GM12878 (cell line): ENCODE data around the gene ALDH3B2. TPM values are rescaled to one million over a fixed set of nuclear protein-coding genes. Genes with fewer than 3 reads are reported as not detected.

ENCODE experiments used
- ATAC-seq: fragments of 200-7000 bp; cut with Tn5 transposase; 3 replicates; pipeline ENCODE4 v1.9.1; 2020; ENCODE audit warnings: mild to moderate bottlenecking, moderate library complexity
- BruUV-seq: library from RNA; stranded (reverse); fragments of 400-500 nt; replicated peaks from 2 replicates; lab custom pipeline; 2021; lab: Mats Ljungman, UMichigan
- CTCF ChIA-PET: fragments of 300-600 bp; sonication (Branson Sonifier 250); formaldehyde crosslinking; extraction: SDS; loops from one replicate; lab custom pipeline; 2021; ENCODE audit warnings: inconsistent platforms; lab: Yijun Ruan, JAX
- POLR2A ChIA-PET: fragments of 350-600 bp; formaldehyde crosslinking; extraction: SDS; loops from one replicate; lab custom pipeline; 2021; ENCODE audit warnings: inconsistent platforms; lab: Charles Lee
- RAD21 ChIA-PET: fragments of 300-600 bp; sonication (Branson Sonifier 250); formaldehyde crosslinking; loops from one replicate; lab custom pipeline; 2023; ENCODE audit warnings: antibody characterized with exemption; ENCODE audit not compliant: unreplicated experiment; lab: Charles Lee
- SMC1A ChIA-PET: fragments of 300-600 bp; sonication (Branson Sonifier 250); formaldehyde crosslinking; loops from one replicate; lab custom pipeline; 2023; ENCODE audit not compliant: unreplicated experiment, uncharacterized antibody; lab: Charles Lee
- DNase-seq: peaks from one replicate; pipeline ENCODE4 v3.0.0-alpha.2; 2011; ENCODE audit warnings: low read depth, low spot score
- FAIRE-seq: peaks from 3 replicates; lab custom pipeline; 2011; peaks lifted over from hg19 to GRCh38; lab: Jason Lieb, UNC
- H2AFZ ChIP-seq: 2 replicates; pipeline ENCODE4 v1.6.0; 2011; ENCODE audit warnings: low read depth, low read length, control low read depth; ENCODE audit not compliant: control insufficient read depth
- H3K27ac ChIP-seq: 2 replicates; pipeline ENCODE4 v1.5.1; 2011; ENCODE audit warnings: control low read depth; ENCODE audit not compliant: control insufficient read depth, insufficient read depth
- H3K27me3 ChIP-seq, 2 experiments: replicated peaks in 1 of 2; 2 replicates each; pipeline versions ENCODE4 v1.6.0 to v1.6.1; 2011; ENCODE audit warnings: low read length in 1 of 2; ENCODE audit not compliant: control insufficient read depth in 2 of 2, insufficient read depth in 2 of 2
- H3K36me3 ChIP-seq, 2 experiments: 2 replicates each; pipeline ENCODE4 v1.5.1; 2011; ENCODE audit warnings: low read length in 1 of 2; ENCODE audit not compliant: control insufficient read depth in 2 of 2, insufficient read depth in 2 of 2
- H3K4me1 ChIP-seq: 2 replicates; pipeline ENCODE4 v1.6.1; 2011; ENCODE audit warnings: mild to moderate bottlenecking, low read length, moderate library complexity, mixed read lengths; ENCODE audit not compliant: control insufficient read depth, insufficient read depth
- H3K4me2 ChIP-seq: 2 replicates; pipeline ENCODE4 v1.6.0; 2011; ENCODE audit warnings: control low read depth; ENCODE audit not compliant: control insufficient read depth, insufficient read depth
- H3K4me3 ChIP-seq: fragments of 200-600 bp; sonication (generic); 2 replicates; pipeline ENCODE4 v1.5.1; 2016
- H3K79me2 ChIP-seq: 2 replicates; pipeline ENCODE4 v1.6.0; 2011; ENCODE audit warnings: low read length; ENCODE audit not compliant: control insufficient read depth, insufficient read depth
- H3K9ac ChIP-seq: 2 replicates; pipeline ENCODE4 v1.8.0; 2011; ENCODE audit warnings: low read length, control low read depth, mixed read lengths; ENCODE audit not compliant: control insufficient read depth, insufficient read depth
- H3K9me3 ChIP-seq: replicated peaks from 3 replicates; pipeline ENCODE4 v1.5.1; 2011; ENCODE audit warnings: mild to moderate bottlenecking, low read length; ENCODE audit not compliant: control insufficient read depth, insufficient read depth
- H4K20me1 ChIP-seq: 2 replicates; pipeline ENCODE4 v1.6.0; 2011; ENCODE audit not compliant: control insufficient read depth, insufficient read depth
- ATF7 ChIP-seq: fragments of 450-650 bp; IDR thresholded peaks from 2 replicates; pipeline ENCODE4 v1.6.1; 2016; ENCODE audit warnings: low read depth, mild to moderate bottlenecking
- BCL11A ChIP-seq: IDR thresholded peaks from 2 replicates; pipeline ENCODE4 v1.6.1; 2011; ENCODE audit warnings: low read depth, low read length
- BCL3 ChIP-seq: IDR thresholded peaks from 2 replicates; pipeline ENCODE4 v1.6.1; 2011; ENCODE audit warnings: borderline replicate concordance, low read depth, mild to moderate bottlenecking, moderate library complexity, low read length; ENCODE audit not compliant: insufficient read depth, poor library complexity, severe bottlenecking
- CREB1 ChIP-seq: IDR thresholded peaks from 2 replicates; pipeline ENCODE4 v1.6.1; 2012; ENCODE audit warnings: low read depth, mild to moderate bottlenecking, inconsistent platforms
- EZH2 ChIP-seq: IDR thresholded peaks from 2 replicates; pipeline ENCODE4 v1.6.1; 2012; ENCODE audit warnings: low read depth, mild to moderate bottlenecking, control low read depth, inconsistent platforms, low read length, borderline replicate concordance; ENCODE audit not compliant: control insufficient read depth
- MTA2 ChIP-seq: fragments of 450-650 bp; IDR thresholded peaks from 2 replicates; pipeline ENCODE4 v1.6.1; 2016; ENCODE audit warnings: low read depth, mild to moderate bottlenecking, moderate library complexity
- PAX5 ChIP-seq: IDR thresholded peaks from 2 replicates; pipeline ENCODE4 v1.6.1; 2011; ENCODE audit warnings: low read depth, low read length, borderline replicate concordance
- RCOR1 ChIP-seq: conservative IDR thresholded peaks from 2 replicates; pipeline ENCODE4 v1.6.1; 2012; ENCODE audit warnings: low read depth, low read length, improper control_type of control experiment
- TBL1XR1 ChIP-seq: IDR thresholded peaks from 2 replicates; pipeline ENCODE4 v1.6.1; 2012; ENCODE audit warnings: low read depth, low read length, improper control_type of control experiment
- WGBS: methylation state at CpG from one replicate; pipeline ENCODE4 v1.1.6; 2016; ENCODE audit warnings: low lambda C conversion rate; ENCODE audit not compliant: insufficient replicate concordance, insufficient coverage; ENCODE audit errors: missing lambda C conversion rate; 5-methylcytosine and 5-hydroxymethylcytosine counted together
- in situ Hi-C: fragments of 300-500 bp; cut with MboI; formaldehyde crosslinking; loops from 9 replicates; pipeline ENCODE4 v1.14.3; 2018; ENCODE audit warnings: mixed read lengths
- intact Hi-C: fragments of 100-400 bp; cut with micrococcal nuclease; formaldehyde crosslinking; loops from one replicate; pipeline ENCODE4 v1.14.2; 2022; ENCODE audit not compliant: unreplicated experiment
- polyA plus RNA-seq, 11 experiments: library from polyadenylated mRNA; depleted of rRNA in 4 of 11; unstranded in 6 of 11; stranded (reverse) in 5 of 11; fragments of >200 nt; fragmentation: Nextera tagmentation in 4 of 11; fragmentation: Illumina TruSeq in 1 of 11; extraction: Ambion mirVana in 4 of 11; extraction: Trizol in 1 of 11; gene quantifications; 1 replicate in 1 of 11; 2 replicates in 10 of 11; pipeline versions ENCODE4 v1.2.1 to v1.2.3, GENCODE V29; 2011 to 2016; ENCODE audit warnings: inconsistent platforms in 2 of 11, missing spikeins in 2 of 11, low read depth in 1 of 11
- total RNA-seq, 4 experiments: library from RNA; depleted of rRNA in 3 of 4; stranded (reverse); fragments of >200 nt in 3 of 4; fragmentation: Illumina TruSeq in 1 of 4; extraction: Trizol in 1 of 4; gene quantifications; 2 replicates each; pipeline versions ENCODE4 v1.2.1 to v1.2.3, GENCODE V29; 2013 to 2021

ALDH3B2 gene
- total and polyA plus RNA-seq, 10 of the 15 experiments (the other 5 are each of a cell fraction or from before 2014, with no cell fraction given) = 0.09 to 0.17 TPM; not detected in 8

DNA sequence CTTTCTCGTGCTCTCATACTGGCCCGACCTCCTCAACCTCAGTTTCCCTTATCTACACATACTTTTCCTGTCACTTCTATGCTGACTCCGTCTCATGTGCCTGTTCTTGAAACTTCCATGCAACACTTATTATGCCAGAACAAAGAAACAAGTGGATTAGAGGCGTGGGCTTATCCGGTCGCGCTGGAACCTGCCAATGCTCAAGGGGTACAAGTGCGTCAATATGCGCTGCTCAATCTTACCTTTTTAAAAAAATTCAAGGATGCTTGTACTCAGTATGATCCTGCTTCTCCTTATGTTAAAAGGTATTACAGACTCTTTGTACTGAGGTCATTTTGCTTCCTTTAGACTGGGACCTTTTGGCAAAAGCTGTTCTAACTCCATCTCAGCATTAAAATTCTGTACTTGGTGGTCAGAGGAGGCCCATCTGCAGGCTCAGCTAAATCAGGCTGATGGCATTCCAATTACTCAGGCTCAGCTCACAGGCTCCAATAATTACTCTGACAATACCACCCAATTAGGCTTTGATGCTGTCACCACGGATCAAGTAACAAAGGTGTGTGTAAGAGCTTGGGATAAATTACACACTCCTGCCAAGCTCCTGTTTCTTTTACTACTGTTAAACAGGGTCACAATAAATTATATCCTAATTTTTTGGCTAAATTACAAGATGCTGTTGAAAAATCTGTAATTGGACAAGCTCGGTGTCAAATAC, 26.3 kb upstream of the ALDH3B2 start:
- H4K20me1 ChIP-seq = no peaks in the 10 kb centered on the region
- POLR2A ChIA-PET = no interaction called here
- no peak for FAIRE-seq
- BruUV-seq = no TSS peak
- SMC1A ChIA-PET = interaction anchor here (1.1 to 2.0 kb wide), 3 partner anchors 8 to 71 kb away, joined by 3 to 5 read pairs (median 4); partner anchors contain the start of gene NUDT8
- no peaks in the 10 kb centered on the region for H3K9me3 ChIP-seq
- H3K4me2 ChIP-seq = no peak overlapping the region
- RAD21 ChIA-PET = no interaction called here
- TF ChIP-seq TBL1XR1 (no peak), BCL11A (no peak), BCL3 (no peak), ATF7 (no peak), RCOR1 (no peak), CREB1 (no peak), MTA2 (no peak), PAX5 (no peak), EZH2 (no peak)
- TF ChIP-seq, all 136 proteins: peak for 0
- no peak overlapping the region for H3K27ac ChIP-seq
- no peaks in the 10 kb centered on the region for H3K79me2 ChIP-seq
- ATAC-seq (no peak), DNase-seq (no peak)
- in situ Hi-C loops (no loop called here), intact Hi-C loops (no loop called here)
- WGBS = 57% methylated on average over 11 of the region's 11 CpGs
- H3K9ac ChIP-seq = no peak overlapping the region
- H2AFZ ChIP-seq = no peak overlapping the region
- no peak overlapping the region for H3K4me3 ChIP-seq
- CTCF ChIA-PET = interaction anchor here (0.8 to 1.7 kb wide), 5 partner anchors 9 to 118 kb away, joined by 3 to 6 read pairs (median 3); no protein-coding TSS in a partner anchor
- no peaks in the 10 kb centered on the region for H3K36me3 ChIP-seq
- H3K27me3 ChIP-seq = peaks cover 0 to 1% of the 10 kb centered on the region in 2 experiments; a peak in 1 of 4 replicates
- H3K4me1 ChIP-seq = no peaks in the 10 kb centered on the region
